Type B pancreatic cell (in vitro differentiated cells): ENCODE results near the gene NAGA. TPM values are rescaled to one million over a fixed set of nuclear protein-coding genes. Genes with fewer than 3 reads are reported as not detected.
A peak's percentile ranks its signal among the peaks of the same experiment; 100 is the strongest.

ENCODE experiments used
- DNase-seq: peaks from one replicate; pipeline ENCODE4 v3.0.0; 2021; ENCODE audit warnings: mixed read lengths; ENCODE audit not compliant: unreplicated experiment; ENCODE audit errors: extremely low spot score
- H3K27ac Mint-ChIP-seq: 2 replicates; pipeline ENCODE4 v1.8.0; 2021; ENCODE audit warnings: mild to moderate bottlenecking, mixed read lengths
- H3K27me3 Mint-ChIP-seq: 2 replicates; pipeline ENCODE4 v1.8.0; 2021; ENCODE audit warnings: mixed read lengths
- H3K36me3 Mint-ChIP-seq: 2 replicates; pipeline ENCODE4 v1.8.0; 2021; ENCODE audit warnings: mixed read lengths
- H3K4me1 Mint-ChIP-seq: one replicate; pipeline ENCODE4 v1.8.0; 2021; ENCODE audit warnings: mixed read lengths; ENCODE audit not compliant: unreplicated experiment
- H3K4me3 Mint-ChIP-seq: 2 replicates; pipeline ENCODE4 v1.8.0; 2021; ENCODE audit warnings: mild to moderate bottlenecking, mixed read lengths
- H3K9me3 Mint-ChIP-seq: 2 replicates; pipeline ENCODE4 v1.8.0; 2021; ENCODE audit warnings: mixed read lengths
- total RNA-seq: library from RNA; stranded (reverse); gene quantifications from 2 replicates; pipeline ENCODE4 v1.2.1, GENCODE V29; 2021; ENCODE audit warnings: low replicate concordance
- TF ChIP-seq, protein P1 (sequence below): fragments of 200-600 bp; sonication (generic); conservative IDR thresholded peaks from 2 replicates; pipeline ENCODE4 v1.5.0; 2021; ENCODE audit warnings: antibody characterized with exemption, mild to moderate bottlenecking

The NAGA gene
- total RNA-seq, 1 donor from 2014 or later: 24.1 TPM

DNA sequence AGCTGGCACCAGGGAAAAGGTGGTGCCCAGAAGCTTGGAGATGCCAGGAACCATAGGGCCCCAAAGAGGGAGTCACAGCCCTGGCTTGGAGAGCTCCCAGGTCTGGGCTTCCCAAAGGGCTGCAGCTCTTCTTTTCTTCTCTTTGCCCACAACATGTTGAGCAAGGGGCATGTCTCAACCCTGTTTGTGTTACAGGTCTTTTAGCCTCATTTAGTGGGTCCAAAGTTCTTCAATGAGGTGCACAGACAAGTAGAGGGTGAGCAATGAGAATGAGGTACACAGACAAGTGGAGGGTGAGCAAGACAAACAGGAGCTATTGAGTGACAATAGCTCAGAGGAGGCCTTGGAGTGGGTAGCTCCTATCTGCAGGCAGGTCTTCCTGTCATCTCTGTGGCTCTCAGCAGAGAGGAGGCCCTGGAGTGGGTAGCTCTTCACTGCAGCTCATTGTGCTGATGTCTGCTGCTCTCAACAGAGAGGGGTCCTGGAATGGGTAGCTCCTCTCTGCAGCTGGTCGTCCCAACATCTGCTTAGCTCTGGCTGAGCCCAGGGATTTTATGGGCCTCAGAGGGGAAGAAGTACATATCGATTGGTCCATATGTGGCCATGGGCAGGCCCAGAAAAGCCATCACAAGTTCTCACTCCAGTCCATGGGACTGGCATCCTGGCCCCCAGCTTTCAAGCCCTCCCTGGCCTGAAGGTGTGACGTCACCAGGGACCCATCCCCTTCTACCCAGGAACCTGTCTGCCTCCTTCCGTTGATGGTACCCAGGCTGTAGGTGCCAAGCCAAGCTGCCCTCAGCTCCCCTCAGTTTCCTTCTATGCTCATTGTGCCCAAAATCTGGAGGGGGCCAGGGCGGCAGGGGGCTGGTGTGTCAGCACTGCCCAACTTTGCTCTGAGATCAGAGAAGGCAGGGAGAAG, 37.1 kb downstream of the NAGA start:
- Mint-ChIP-seq H3K4me3 (no peak overlapping the region), H3K27ac (no peak overlapping the region), H3K27me3 (peaks cover 30% of the 10 kb centered on the region), H3K9me3 (peaks cover 8% of the 10 kb centered on the region), H3K4me1 (no peaks in the 10 kb centered on the region), H3K36me3 (no peaks in the 10 kb centered on the region)
- TF ChIP-seq, protein P1, sequence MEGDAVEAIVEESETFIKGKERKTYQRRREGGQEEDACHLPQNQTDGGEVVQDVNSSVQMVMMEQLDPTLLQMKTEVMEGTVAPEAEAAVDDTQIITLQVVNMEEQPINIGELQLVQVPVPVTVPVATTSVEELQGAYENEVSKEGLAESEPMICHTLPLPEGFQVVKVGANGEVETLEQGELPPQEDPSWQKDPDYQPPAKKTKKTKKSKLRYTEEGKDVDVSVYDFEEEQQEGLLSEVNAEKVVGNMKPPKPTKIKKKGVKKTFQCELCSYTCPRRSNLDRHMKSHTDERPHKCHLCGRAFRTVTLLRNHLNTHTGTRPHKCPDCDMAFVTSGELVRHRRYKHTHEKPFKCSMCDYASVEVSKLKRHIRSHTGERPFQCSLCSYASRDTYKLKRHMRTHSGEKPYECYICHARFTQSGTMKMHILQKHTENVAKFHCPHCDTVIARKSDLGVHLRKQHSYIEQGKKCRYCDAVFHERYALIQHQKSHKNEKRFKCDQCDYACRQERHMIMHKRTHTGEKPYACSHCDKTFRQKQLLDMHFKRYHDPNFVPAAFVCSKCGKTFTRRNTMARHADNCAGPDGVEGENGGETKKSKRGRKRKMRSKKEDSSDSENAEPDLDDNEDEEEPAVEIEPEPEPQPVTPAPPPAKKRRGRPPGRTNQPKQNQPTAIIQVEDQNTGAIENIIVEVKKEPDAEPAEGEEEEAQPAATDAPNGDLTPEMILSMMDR: no peak
- no peak for DNase-seq

DNA sequence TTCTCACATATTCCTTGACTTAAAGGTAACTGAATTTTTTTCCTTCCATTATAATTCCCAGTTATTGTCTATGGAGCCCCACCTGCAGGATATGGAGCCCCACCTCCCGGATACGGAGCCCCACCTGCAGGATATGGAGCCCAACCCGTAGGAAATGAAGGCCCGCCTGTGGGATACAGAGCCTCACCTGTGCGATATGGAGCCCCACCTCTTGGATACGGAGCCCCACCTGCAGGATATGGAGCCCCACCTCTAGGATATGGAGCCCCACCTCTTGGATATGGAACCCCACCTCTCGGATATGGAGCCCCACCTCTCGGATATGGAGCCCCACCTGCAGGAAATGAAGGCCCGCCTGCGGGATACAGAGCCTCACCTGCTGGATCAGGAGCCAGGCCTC, 43.9 kb downstream of the NAGA start:
- Mint-ChIP-seq H3K27me3 (peaks cover 22% of the 10 kb centered on the region), H3K27ac (no peak overlapping the region), H3K4me3 (no peak overlapping the region), H3K4me1 (peaks cover 5% of the 10 kb centered on the region), H3K36me3 (no peaks in the 10 kb centered on the region), H3K9me3 (peaks cover 4% of the 10 kb centered on the region)
- TF ChIP-seq, protein P1: no peak
- no peak for DNase-seq

DNA sequence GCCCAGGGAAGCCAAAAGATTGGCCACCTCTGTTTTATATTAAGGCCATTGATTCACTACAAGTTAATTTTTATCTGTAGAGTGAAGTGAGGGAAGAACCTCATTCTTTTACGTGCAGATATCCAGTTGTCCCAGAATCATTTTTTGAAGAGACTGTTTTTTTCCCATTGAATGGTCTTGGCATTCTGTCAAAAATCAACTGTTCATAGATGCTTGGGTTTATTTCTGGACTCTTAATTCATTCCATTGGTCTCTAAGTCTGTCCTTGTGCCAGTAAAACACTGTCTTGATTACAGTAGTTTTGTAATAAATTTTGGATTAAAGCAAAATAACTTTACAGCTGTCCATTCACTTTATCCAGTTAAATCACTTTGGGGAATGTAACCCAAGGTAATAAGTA, 45.2 kb downstream of the NAGA start:
- peaks cover 4% of the 10 kb centered on the region for H3K9me3 Mint-ChIP-seq
- H3K36me3 Mint-ChIP-seq: no peaks in the 10 kb centered on the region
- H3K4me1 Mint-ChIP-seq: peaks cover 5% of the 10 kb centered on the region
- peaks cover 13% of the 10 kb centered on the region for H3K27me3 Mint-ChIP-seq
- no peak overlapping the region for H3K4me3 Mint-ChIP-seq
- H3K27ac Mint-ChIP-seq: no peak overlapping the region
- TF ChIP-seq, protein P1: no peak
- no peak for DNase-seq

DNA sequence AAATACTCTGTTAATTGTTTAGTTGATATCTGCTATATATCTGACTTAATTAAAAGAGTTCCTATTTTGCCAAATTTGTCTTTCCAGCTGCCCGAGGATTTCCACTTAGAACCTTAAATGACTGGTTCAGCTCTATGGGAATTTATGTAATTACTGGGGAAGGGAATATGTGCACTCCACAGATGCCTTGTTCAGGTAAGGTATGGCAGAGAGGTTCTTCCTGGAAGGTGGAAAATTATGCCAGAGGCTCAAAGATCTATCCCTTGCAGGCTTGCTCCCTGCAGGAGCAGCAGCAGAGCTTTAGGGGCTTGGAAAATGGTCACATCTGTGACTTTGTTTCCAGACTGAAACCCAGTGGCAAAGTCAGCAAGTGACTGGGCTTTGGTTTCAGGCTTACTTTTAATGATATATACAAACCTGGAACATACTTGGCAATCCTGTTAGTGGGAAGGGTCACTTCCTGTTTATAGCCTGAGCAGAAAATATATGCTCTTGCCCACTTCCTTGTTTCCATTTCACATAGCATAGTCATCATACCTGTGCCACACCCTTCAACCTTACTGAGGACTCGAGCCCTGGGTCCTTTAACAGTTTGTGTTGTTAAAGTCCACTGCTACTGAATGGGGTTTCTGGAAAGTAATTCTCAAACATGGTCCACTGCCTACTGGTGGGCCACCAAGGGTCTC, 48.3 kb downstream of the NAGA start:
- peaks cover 5% of the 10 kb centered on the region for H3K4me1 Mint-ChIP-seq
- peak overlapping the region; percentile 41 for H3K4me3 Mint-ChIP-seq
- H3K36me3 Mint-ChIP-seq: no peaks in the 10 kb centered on the region
- peak overlapping the region; percentile 98 for H3K27ac Mint-ChIP-seq
- DNase-seq: no peak
- TF ChIP-seq, protein P1: no peak
- peaks cover 4% of the 10 kb centered on the region for H3K9me3 Mint-ChIP-seq
- H3K27me3 Mint-ChIP-seq: peaks cover 10% of the 10 kb centered on the region

DNA sequence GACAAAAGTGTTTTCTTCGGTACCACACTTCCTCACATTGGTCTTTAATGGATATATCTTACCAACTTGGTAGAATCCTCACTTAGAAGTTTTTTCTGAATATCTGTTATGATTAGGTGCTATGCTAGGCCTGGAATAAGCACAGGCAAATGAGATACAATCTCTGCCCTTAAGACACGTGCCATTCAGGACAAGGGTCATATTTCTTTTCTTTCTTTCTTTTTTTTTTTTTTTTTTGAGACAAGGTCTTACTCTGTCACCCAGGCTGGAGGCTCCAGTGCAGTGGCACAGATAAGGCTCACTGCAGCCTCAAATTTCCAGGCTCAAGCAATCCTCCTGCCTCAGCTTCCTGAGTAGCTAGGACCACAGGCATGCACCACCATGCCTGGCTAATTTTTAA, 49.0 kb downstream of the NAGA start:
- Mint-ChIP-seq H3K27me3 (peaks cover 12% of the 10 kb centered on the region), H3K27ac (no peak overlapping the region), H3K9me3 (peaks cover 4% of the 10 kb centered on the region), H3K36me3 (no peaks in the 10 kb centered on the region), H3K4me3 (no peak overlapping the region), H3K4me1 (peaks cover 5% of the 10 kb centered on the region)
- DNase-seq: no peak
- TF ChIP-seq, protein P1: no peak
